Trophoblast cell (in vitro differentiated cells and primary cell): ENCODE results near the gene ZNF317.
"Not testable (repeated sequence)": the region's sequence is repeated elsewhere in the genome, so short reads cannot be mapped to it uniquely, and the experiment has no call there.

Source experiments
- DNase-seq, 2 donors: peaks; one replicate each; pipeline ENCODE4 v3.0.0-alpha.2; 2016
- H2AFZ ChIP-seq: 2 replicates; pipeline ENCODE4 v1.6.1; 2013; ENCODE audit warnings: low read length, moderate library complexity, mild to moderate bottlenecking; ENCODE audit not compliant: insufficient read depth, poor library complexity
- H2AK5ac ChIP-seq: 2 replicates; pipeline ENCODE4 v1.6.1; 2013; ENCODE audit warnings: mild to moderate bottlenecking, low read length
- H2BK120ac ChIP-seq: 2 replicates; pipeline ENCODE4 v1.6.1; 2013; ENCODE audit warnings: low read length, mild to moderate bottlenecking, moderate library complexity; ENCODE audit not compliant: insufficient read depth, poor library complexity
- H2BK12ac ChIP-seq: 2 replicates; pipeline ENCODE4 v1.6.1; 2013; ENCODE audit warnings: mild to moderate bottlenecking, low read length, moderate library complexity
- H2BK5ac ChIP-seq: 2 replicates; pipeline ENCODE4 v1.6.1; 2013; ENCODE audit warnings: low read length, low read depth, moderate library complexity, mild to moderate bottlenecking; ENCODE audit not compliant: poor library complexity
- H3K14ac ChIP-seq: 2 replicates; pipeline ENCODE4 v1.6.1; 2013; ENCODE audit warnings: mild to moderate bottlenecking, low read length
- H3K18ac ChIP-seq: 2 replicates; pipeline ENCODE4 v1.6.1; 2013; ENCODE audit warnings: mild to moderate bottlenecking, low read length
- H3K23ac ChIP-seq: 2 replicates; pipeline ENCODE4 v1.6.1; 2013; ENCODE audit warnings: low read length
- H3K27ac ChIP-seq: 2 replicates; pipeline ENCODE4 v1.5.1; 2013; ENCODE audit warnings: low read depth, mild to moderate bottlenecking, inconsistent platforms, low read length, moderate library complexity
- H3K27me3 ChIP-seq: 2 replicates; pipeline ENCODE4 v1.6.1; 2013; ENCODE audit warnings: inconsistent platforms, mild to moderate bottlenecking, low read length, moderate library complexity; ENCODE audit not compliant: insufficient read depth
- H3K36me3 ChIP-seq, 2 experiments: 1 replicate in 1 of 2; 2 replicates in 1 of 2; pipeline ENCODE4 v1.6.1; 2013; ENCODE audit warnings: low read length in 2 of 2, mild to moderate bottlenecking in 2 of 2, moderate library complexity in 1 of 2; ENCODE audit not compliant: insufficient read depth in 2 of 2, control insufficient read depth in 1 of 2
- H3K4ac ChIP-seq: 2 replicates; pipeline ENCODE4 v1.6.1; 2013; ENCODE audit warnings: low read depth, mild to moderate bottlenecking, low read length, moderate library complexity
- H3K4me1 ChIP-seq, 2 experiments: 1 replicate in 1 of 2; 2 replicates in 1 of 2; pipeline ENCODE4 v1.6.1; 2013; ENCODE audit warnings: low read length in 2 of 2, mild to moderate bottlenecking in 2 of 2, moderate library complexity in 1 of 2; ENCODE audit not compliant: insufficient read depth in 2 of 2, control insufficient read depth in 1 of 2
- H3K4me2 ChIP-seq: 2 replicates; pipeline ENCODE4 v1.6.1; 2013; ENCODE audit warnings: inconsistent platforms, mild to moderate bottlenecking, low read length, moderate library complexity
- H3K4me3 ChIP-seq: 2 replicates; pipeline ENCODE4 v1.5.1; 2013; ENCODE audit warnings: mild to moderate bottlenecking, low read depth, low read length, inconsistent platforms
- H3K79me1 ChIP-seq: one replicate; pipeline ENCODE4 v1.6.1; 2013; ENCODE audit warnings: low read length
- H3K79me2 ChIP-seq: 2 replicates; pipeline ENCODE4 v1.6.1; 2013; ENCODE audit warnings: low read length, mild to moderate bottlenecking; ENCODE audit not compliant: control insufficient read depth, insufficient read depth, poor library complexity
- H3K9ac ChIP-seq: 2 replicates; pipeline ENCODE4 v1.6.1; 2013; ENCODE audit warnings: mild to moderate bottlenecking, low read length
- H3K9me3 ChIP-seq: 2 replicates; pipeline ENCODE4 v1.6.1; 2013; ENCODE audit warnings: low read depth, mild to moderate bottlenecking, control low read depth, inconsistent platforms, low read length; ENCODE audit not compliant: insufficient read depth
- H4K12ac ChIP-seq: 2 replicates; pipeline ENCODE4 v1.6.1; 2013; ENCODE audit warnings: low read depth, mild to moderate bottlenecking, low read length, moderate library complexity
- H4K8ac ChIP-seq: 2 replicates; pipeline ENCODE4 v1.6.1; 2013; ENCODE audit warnings: low read depth, mild to moderate bottlenecking, low read length, moderate library complexity
- H4K91ac ChIP-seq: one replicate; pipeline ENCODE4 v1.6.1; 2013; ENCODE audit warnings: low read depth, mild to moderate bottlenecking, low read length, moderate library complexity
- WGBS: extraction: QIAGEN DNeasy Blood & Tissue Kit; methylation state at CpG from one replicate; pipeline ENCODE4 v1.1.7; 2013; ENCODE audit warnings: missing lambda C conversion rate; ENCODE audit not compliant: insufficient read length, insufficient coverage; ENCODE audit errors: extremely low coverage; 5-methylcytosine and 5-hydroxymethylcytosine counted together

The ZNF317 gene

DNA sequence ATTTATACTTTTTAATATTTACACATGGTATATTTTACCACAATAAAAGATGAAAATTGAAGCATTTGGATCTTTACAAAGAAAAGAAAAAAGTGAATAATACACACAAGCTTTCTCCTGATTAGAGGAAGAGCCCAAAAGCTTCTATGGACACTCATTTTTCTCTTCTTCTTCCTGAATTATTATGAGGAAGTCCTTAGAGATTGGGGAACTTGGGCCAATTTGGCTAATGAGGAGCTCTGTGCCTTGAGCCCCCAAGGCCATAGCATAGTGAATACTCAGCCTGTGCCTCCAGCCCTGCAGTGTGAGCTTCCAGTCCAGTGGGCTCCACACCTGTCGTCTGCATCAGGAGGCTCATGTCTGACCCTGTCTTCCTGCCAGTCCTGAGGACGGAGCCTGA is 57.8 kb downstream of the ZNF317 start:
- H3K14ac ChIP-seq, H3K18ac ChIP-seq, H3K4me3 ChIP-seq, DNase-seq, H2BK12ac ChIP-seq, H3K4me2 ChIP-seq, H3K79me1 ChIP-seq, H2BK120ac ChIP-seq, H3K4me1 ChIP-seq, H3K23ac ChIP-seq, H3K79me2 ChIP-seq, H4K91ac ChIP-seq, H4K8ac ChIP-seq, H3K27ac ChIP-seq, H2AK5ac ChIP-seq, H3K9ac ChIP-seq, H4K12ac ChIP-seq, H3K36me3 ChIP-seq, H3K4ac ChIP-seq, H2AFZ ChIP-seq, H3K27me3 ChIP-seq, H2BK5ac ChIP-seq: not testable (repeated sequence)
- peaks cover 11% of the 10 kb centered on the region for H3K9me3 ChIP-seq
- no CpG with 5 or more reads among the region's 2 CpGs for WGBS

DNA sequence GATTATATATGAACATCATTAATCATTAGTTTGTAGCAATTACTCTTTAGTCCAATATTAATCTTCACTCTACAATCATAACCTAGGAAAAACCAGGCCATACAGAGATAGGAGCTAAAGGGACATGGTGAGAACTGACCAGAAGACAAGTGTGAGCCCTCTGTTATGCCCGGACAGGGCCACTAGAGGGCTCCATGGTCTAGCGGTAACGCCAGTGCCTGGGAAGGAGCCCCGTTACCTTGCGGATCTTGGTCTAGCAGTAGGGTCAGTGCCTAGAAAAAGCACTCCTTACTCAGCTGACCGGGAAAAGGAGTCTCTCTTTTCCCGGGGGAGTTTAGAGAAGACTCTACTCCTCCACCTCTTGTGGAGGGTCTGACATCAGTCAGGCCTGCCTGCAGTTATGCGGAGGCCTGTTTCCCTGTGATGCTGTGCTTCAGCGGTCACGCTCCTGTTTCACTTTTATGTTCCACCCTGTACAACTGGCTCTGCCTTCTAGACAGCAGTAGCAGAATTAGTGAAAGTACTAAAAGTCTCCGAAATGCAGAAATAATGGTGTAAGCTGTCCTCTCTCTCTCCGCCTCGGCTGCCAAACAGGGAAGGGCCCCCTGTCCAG is 65.4 kb downstream of the ZNF317 start:
- Histone ChIP-seq H3K23ac (no peak overlapping the region), H3K79me1 (no peaks in the 10 kb centered on the region), H3K36me3 (no peaks in the 10 kb centered on the region), H3K4me2 (no peak overlapping the region), H2AK5ac (no peak overlapping the region), H4K12ac (no peak overlapping the region), H3K9ac (no peak overlapping the region), H2AFZ (no peak overlapping the region), H3K27ac (no peak overlapping the region), H3K18ac (no peak overlapping the region), H4K91ac (no peak overlapping the region), H4K8ac (no peak overlapping the region), H2BK120ac (no peak overlapping the region), H3K14ac (no peak overlapping the region), H3K9me3 (peaks cover 4% of the 10 kb centered on the region), H3K79me2 (no peaks in the 10 kb centered on the region), H2BK5ac (no peak overlapping the region), H3K4ac (no peak overlapping the region), H3K27me3 (no peaks in the 10 kb centered on the region), H3K4me3 (no peak overlapping the region), H3K4me1 (no peaks in the 10 kb centered on the region), H2BK12ac (no peak overlapping the region)
- DNase-seq: peak; percentile 60 to 79
- WGBS: no CpG with 5 or more reads among the region's 13 CpGs
